ENCODE measurements around the gene MZT2B.
A peak's percentile ranks its signal among the peaks of the same experiment; 100 is the strongest.
"Not testable (repeated sequence)": the region's sequence is repeated elsewhere in the genome, so short reads cannot be mapped to it uniquely, and the experiment has no call there.

Gene MZT2B
- long read RNA-seq, donor 1, transcript MZT2B-201 (3 exons, 933 nt) = major isoform, 283 of 350 reads
- long read RNA-seq, donor 1, transcript MZT2B-206 (2 exons, 480 nt) = minor isoform, 21 of 350 reads
- long read RNA-seq, donor 1, transcript MZT2B-204 (2 exons, 401 nt) = minor isoform, 12 of 350 reads
- long read RNA-seq, donor 1, transcript MZT2B-203 (3 exons, 455 nt) = minor isoform, 14 of 350 reads
- long read RNA-seq, donor 1, partial matches to known transcripts = 0 of 350 reads
- long read RNA-seq, donor 1, other reads (novel, unspliced or antisense) = 12 of 350 reads
- long read RNA-seq, donor 2, transcript MZT2B-201 (3 exons, 933 nt) = major isoform, 190 of 238 reads
- long read RNA-seq, donor 2, transcript MZT2B-206 (2 exons, 480 nt) = minor isoform, 17 of 238 reads
- long read RNA-seq, donor 2, partial matches to known transcripts = 18 of 238 reads
- long read RNA-seq, donor 2, other reads (novel, unspliced or antisense) = 0 of 238 reads
- long read RNA-seq, donor 3, transcript MZT2B-201 (3 exons, 933 nt) = major isoform, 67 of 83 reads
- long read RNA-seq, donor 3, transcript MZT2B-206 (2 exons, 480 nt) = minor isoform, 8 of 83 reads
- long read RNA-seq, donor 3, transcript MZT2B-203 (3 exons, 455 nt) = minor isoform, 6 of 83 reads
- long read RNA-seq, donor 3, partial matches to known transcripts = 0 of 83 reads
- long read RNA-seq, donor 3, other reads (novel, unspliced or antisense) = 0 of 83 reads
- long read RNA-seq, donor 4, transcript MZT2B-204 (2 exons, 401 nt) = minor isoform, 11 of 185 reads
- long read RNA-seq, donor 4, transcript MZT2B-201 (3 exons, 933 nt) = major isoform, 142 of 185 reads
- long read RNA-seq, donor 4, transcript MZT2B-206 (2 exons, 480 nt) = minor isoform, 25 of 185 reads
- long read RNA-seq, donor 4, partial matches to known transcripts = 0 of 185 reads
- long read RNA-seq, donor 4, other reads (novel, unspliced or antisense) = 0 of 185 reads
- long read RNA-seq, donor 5, transcript MZT2B-203 (3 exons, 455 nt) = minor isoform, 10 of 210 reads
- long read RNA-seq, donor 5, transcript MZT2B-204 (2 exons, 401 nt) = minor isoform, 8 of 210 reads
- long read RNA-seq, donor 5, transcript MZT2B-201 (3 exons, 933 nt) = major isoform, 181 of 210 reads
- long read RNA-seq, donor 5, transcript MZT2B-206 (2 exons, 480 nt) = minor isoform, 8 of 210 reads
- long read RNA-seq, donor 5, partial matches to known transcripts = 0 of 210 reads
- long read RNA-seq, donor 5, other reads (novel, unspliced or antisense) = 0 of 210 reads
- long read RNA-seq, donor 6, transcript MZT2B-206 (2 exons, 480 nt) = minor isoform, 14 of 253 reads
- long read RNA-seq, donor 6, transcript MZT2B-203 (3 exons, 455 nt) = minor isoform, 9 of 253 reads
- long read RNA-seq, donor 6, transcript MZT2B-201 (3 exons, 933 nt) = major isoform, 209 of 253 reads
- long read RNA-seq, donor 6, transcript MZT2B-204 (2 exons, 401 nt) = minor isoform, 17 of 253 reads
- long read RNA-seq, donor 6, partial matches to known transcripts = 0 of 253 reads
- long read RNA-seq, donor 6, other reads (novel, unspliced or antisense) = 0 of 253 reads
- long read RNA-seq, donor 7, transcript MZT2B-206 (2 exons, 480 nt) = minor isoform, 25 of 330 reads
- long read RNA-seq, donor 7, transcript MZT2B-201 (3 exons, 933 nt) = major isoform, 285 of 330 reads
- long read RNA-seq, donor 7, transcript MZT2B-203 (3 exons, 455 nt) = minor isoform, 6 of 330 reads
- long read RNA-seq, donor 7, transcript MZT2B-204 (2 exons, 401 nt) = minor isoform, 6 of 330 reads
- long read RNA-seq, donor 7, partial matches to known transcripts = 0 of 330 reads
- long read RNA-seq, donor 7, other reads (novel, unspliced or antisense) = 0 of 330 reads
- long read RNA-seq, donor 8, transcript MZT2B-206 (2 exons, 480 nt) = minor isoform, 11 of 192 reads
- long read RNA-seq, donor 8, transcript MZT2B-201 (3 exons, 933 nt) = major isoform, 164 of 192 reads
- long read RNA-seq, donor 8, transcript MZT2B-204 (2 exons, 401 nt) = minor isoform, 9 of 192 reads
- long read RNA-seq, donor 8, partial matches to known transcripts = 0 of 192 reads
- long read RNA-seq, donor 8, other reads (novel, unspliced or antisense) = 0 of 192 reads

DNA sequence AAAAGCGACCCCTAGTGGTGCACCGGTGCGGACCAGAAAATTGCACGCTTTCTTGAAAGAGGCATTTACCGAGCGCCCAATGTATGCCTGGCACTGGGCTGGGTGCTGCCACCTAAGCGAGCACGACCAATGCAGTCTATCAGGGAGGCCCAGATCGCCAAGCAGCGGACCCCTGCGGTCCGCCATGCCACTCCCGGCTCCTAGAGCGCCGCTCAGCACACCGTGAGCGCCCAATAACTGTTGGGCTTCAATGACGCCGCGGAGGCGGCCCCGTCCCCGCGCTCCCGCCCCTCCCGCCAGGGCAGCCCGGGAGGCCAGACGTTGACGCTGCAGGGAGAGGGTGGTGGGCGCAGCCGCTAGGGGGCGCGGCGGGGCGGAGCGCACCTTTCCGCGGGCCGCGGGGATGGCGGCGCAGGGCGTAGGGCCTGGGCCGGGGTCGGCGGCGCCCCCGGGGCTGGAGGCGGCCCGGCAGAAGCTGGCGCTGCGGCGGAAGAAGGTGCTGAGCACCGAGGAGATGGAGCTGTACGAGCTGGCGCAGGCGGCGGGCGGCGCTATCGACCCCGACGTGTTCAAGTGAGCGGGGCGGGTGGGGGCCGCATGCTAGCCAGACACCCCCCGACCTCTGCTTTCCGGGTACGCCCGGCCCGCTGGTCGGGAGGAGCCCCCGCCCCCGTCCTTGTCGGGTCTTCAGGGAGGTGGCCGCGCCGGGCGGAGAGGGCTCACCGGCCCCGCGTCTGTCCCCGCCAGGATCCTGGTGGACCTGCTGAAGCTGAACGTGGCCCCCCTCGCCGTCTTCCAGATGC is at the start of gene MZT2B:
Gene MZT2B, plus strand, starts transcription at position 383 of the 803 bp plus-strand sequence. Its CDS starts 21 bp downstream, at position 404.
- peak; percentile 94 for DNase-seq

- no peak for DNase-seq
Observed at GRCh38 chr2:130135692-130136541, 46.1 kb upstream of the MZT2B start.

DNA sequence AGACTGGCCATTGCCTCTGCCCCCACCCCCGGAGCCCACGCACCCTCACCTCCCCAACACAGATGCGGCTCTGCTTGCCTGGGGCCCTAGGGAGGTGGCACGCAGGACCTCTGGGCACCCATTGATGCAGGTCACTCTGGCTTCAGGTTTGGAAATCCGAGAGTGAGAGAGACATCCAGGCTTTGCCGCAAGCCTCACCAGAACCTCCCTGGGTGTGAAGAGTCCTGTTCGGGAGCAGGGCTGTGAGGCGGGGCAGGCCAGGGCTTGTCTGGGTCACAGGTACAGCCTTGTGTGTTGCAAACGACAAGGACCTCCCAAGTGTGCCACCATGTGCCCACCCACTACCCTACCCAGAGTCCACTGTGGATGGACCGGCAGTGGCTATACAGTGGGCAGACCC is 45.5 kb upstream of the MZT2B start:
- not testable (repeated sequence) for DNase-seq

DNA sequence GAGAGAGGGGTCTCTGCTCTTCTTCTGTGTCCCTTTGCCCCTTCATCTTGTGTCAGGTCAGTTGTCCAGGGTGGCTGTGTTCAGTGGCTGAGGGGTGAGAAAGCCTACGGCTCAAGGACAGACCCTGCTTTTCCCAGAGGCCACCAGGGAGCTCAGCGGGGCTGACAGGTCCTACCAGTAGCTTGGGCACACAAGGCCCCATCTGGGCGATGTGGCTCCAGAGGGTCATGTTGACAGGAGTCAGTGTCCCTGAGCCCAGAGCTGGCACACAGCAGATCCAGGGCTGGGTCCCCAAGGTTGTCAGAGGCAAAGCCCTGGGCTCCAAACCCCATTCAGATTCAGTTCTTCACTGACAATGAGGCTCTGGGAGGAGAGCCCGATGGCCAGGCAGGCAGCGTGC is 44.9 kb upstream of the MZT2B start:
- DNase-seq = not testable (repeated sequence)

DNA sequence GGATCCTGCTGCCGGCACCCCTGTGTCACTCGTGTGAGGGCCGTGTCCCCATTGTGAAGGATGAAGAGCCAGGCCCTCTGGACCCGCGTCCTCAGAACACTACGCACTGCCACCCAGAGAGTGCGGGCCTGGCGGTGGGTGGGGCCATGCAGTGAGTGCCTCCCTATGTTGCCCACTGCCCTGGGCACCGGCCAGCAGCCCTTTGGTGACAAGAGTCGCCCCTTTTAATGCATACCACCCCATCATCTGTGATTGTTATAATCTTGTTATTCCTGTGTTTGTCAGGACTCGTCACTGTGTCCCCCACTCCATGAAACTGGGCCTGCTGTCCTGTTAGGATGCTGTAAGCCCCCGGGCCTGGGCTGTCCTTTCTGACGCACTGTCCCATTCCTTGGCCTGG is 43.7 kb upstream of the MZT2B start:
- DNase-seq = not testable (repeated sequence)

GRCh38 chr2:130138841-130139251 is 43.2 kb upstream of the MZT2B start:
- not testable (repeated sequence) for DNase-seq

GRCh38 chr2:130139331-130140280 is 42.5 kb upstream of the MZT2B start:
- not testable (repeated sequence) for DNase-seq

DNA sequence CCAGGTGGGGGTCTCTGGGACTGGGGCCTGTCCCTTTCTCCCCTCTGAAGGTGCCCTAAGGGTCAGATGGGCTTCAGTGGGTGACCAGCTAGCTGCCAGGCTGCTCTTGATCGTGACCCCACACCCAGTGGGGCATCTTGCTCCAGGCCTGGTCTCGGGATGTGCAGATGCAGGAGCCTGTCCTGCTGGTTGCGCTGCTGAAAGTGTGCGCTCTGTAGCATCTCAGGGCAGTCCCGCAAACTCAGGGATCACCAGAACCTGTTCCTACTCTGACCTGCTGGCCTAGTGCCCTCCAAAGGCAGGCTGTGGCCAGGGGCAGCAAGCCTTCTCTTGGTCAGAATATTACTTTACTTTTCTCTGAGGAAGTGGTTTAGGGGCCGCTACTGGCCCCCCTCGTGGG is 41.5 kb upstream of the MZT2B start:
- not testable (repeated sequence) for DNase-seq

DNA sequence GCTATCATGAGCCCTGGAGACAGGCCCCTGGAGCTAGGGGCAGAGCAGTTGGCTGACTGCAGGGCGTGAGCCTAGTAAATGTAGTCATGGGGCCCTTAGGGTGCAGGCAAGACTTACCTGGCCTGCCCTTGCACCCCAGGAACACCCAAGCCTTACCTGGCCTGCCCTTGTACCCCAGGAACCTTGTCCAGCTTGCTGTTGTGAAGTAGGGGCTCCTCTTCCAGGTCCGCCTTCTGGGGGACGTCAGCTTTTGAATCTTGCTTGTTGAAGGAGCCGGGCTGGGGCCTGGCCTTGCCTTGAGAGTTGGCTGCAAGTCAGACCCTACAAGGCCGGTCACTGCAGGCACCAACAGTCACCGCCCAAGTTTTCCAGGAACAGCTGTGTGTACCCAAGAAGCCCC is 41.1 kb upstream of the MZT2B start:
- not testable (repeated sequence) for DNase-seq

DNA sequence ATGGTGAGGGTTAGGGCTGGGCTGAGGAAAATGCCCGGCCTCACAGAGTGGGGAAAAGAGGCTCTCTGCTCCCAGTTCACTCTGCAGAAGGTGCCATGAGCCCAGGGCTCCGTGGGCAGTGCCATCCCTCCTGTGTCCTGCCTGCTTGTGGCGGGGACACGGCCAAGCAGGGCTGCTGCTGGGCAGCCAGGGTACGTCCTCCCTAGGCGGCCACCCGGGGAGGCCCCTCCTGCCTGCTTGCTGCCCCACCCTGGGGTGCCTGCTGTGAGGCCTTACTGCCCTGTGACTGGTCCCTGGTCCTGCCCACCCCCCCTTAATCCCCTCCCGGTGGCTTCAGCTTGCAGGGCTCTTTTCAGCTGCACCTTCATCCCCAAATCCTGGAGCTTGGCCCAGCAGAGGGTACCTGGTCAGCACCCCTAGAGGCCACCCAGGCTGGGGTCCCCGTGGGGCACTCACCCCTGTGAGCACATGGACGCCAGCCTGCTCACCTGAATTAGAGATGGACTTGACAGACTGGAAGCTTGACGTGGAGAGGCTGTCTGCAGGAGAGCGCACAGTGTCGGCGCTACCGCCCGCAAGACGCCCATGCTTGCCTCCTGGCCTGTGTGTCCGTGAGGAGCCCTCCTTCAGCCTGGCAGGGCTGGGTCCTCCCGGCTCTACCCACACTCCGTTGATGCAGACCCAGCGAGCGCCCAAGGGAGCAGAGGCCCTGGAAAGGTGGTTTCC is 40.3 kb upstream of the MZT2B start:
- DNase-seq = not testable (repeated sequence)

GRCh38 chr2:130142396-130143265 is 39.4 kb upstream of the MZT2B start:
- DNase-seq = not testable (repeated sequence)

GRCh38 chr2:130143266-130144039 is 38.6 kb upstream of the MZT2B start:
- peak; percentile 39 for DNase-seq

GRCh38 chr2:130145006-130145414 is 37.1 kb upstream of the MZT2B start, which contains the start of gene CCDC74B:
TSS of gene CCDC74B (minus strand) at chr2:130145112. CDS start at chr2:130144996, 116 bp downstream.
- peak; percentile 61 for DNase-seq

DNA sequence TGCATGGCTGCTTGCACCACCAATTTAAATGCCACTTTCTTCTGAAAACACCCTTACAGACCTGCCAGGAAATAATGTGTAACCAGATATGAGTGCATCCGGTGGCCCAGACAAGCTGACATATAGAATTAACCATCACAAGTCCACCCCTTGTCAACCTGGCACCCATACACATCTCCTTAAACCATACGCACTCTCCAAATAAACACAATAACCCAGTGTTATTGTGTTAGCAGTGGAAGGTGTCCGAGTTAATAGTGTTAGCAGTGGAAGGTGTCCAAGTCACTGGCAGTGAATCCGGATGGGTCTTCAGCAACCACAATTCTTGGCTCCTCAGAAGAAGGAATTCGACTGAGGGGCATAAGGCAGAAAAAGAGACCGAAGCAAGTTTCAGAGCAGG is 33.5 kb upstream of the MZT2B start:
- DNase-seq = not testable (repeated sequence)
